Keratinocyte (primary cell): ENCODE measurements around the gene SFXN2.

Experiments
- CTCF ChIP-seq, 3 experiments: IDR thresholded peaks in 1 of 3; conservative IDR thresholded peaks in 1 of 3; optimal IDR thresholded peaks in 1 of 3; 2 replicates in 2 of 3; 3 replicates in 1 of 3; pipeline versions ENCODE3 to v1.5.1; 2011; ENCODE audit warnings: low read length in 3 of 3, mild to moderate bottlenecking in 3 of 3, moderate library complexity in 2 of 3, control low read depth in 1 of 3, inconsistent platforms in 1 of 3; ENCODE audit not compliant: insufficient read depth in 2 of 3; ENCODE audit errors: extremely low read depth in 1 of 3
- EZH2 ChIP-seq: IDR thresholded peaks from one replicate; pipeline ENCODE4 v1.6.1; 2012; ENCODE audit warnings: inconsistent platforms, mild to moderate bottlenecking, low read length, moderate library complexity

- TF ChIP-seq EZH2 (no peak), CTCF (optimal IDR thresholded peaks at IDR 0.05 in 1 of 3, IDR thresholded peaks at IDR 0.05 in 1 of 3, conservative IDR thresholded peaks at IDR 0.05 in 1 of 3; ENCODE audit: extremely low read depth in 1 of 3, insufficient read depth in 2 of 3, low read length in 3 of 3) (no peak)
Measured at GRCh38 chr10:102757323-102757722, 42.9 kb downstream of the SFXN2 start.
